ENCODE results near the gene SMARCA1.

SMARCA1 gene

GRCh38 chrX:129534816-129535578 is 11.7 kb upstream of the SMARCA1 start:
- TF ChIP-seq CTCF (IDR thresholded peaks at IDR 0.05; ENCODE audit: low read depth, low read length) = no peak
- no peak for TF ChIP-seq MYC (IDR thresholded peaks at IDR 0.05; ENCODE audit: low read depth, low read length)
- no peak for TF ChIP-seq POLR2A (IDR thresholded peaks at IDR 0.05; ENCODE audit: extremely low read depth, insufficient read length)
- no peak for TF ChIP-seq MAX (IDR thresholded peaks at IDR 0.05; ENCODE audit: low read depth, low read length)
- H3K4me3 ChIP-seq (ENCODE audit: low read depth, low read length) = no peak overlapping the region
- no peak for DNase-seq (ENCODE audit: low read depth)

GRCh38 chrX:129531132-129531531 is 7.8 kb upstream of the SMARCA1 start:
- no peak overlapping the region for H3K4me3 ChIP-seq (ENCODE audit: low read depth, low read length)
- DNase-seq (ENCODE audit: low read depth) = no peak
- TF ChIP-seq CTCF (IDR thresholded peaks at IDR 0.05; ENCODE audit: low read depth, low read length) (no peak), MYC (IDR thresholded peaks at IDR 0.05; ENCODE audit: low read depth, low read length) (no peak), MAX (IDR thresholded peaks at IDR 0.05; ENCODE audit: low read depth, low read length) (no peak), POLR2A (IDR thresholded peaks at IDR 0.05; ENCODE audit: extremely low read depth, insufficient read length) (no peak)

GRCh38 chrX:129530410-129530809 is 7.1 kb upstream of the SMARCA1 start:
- no peak for DNase-seq (ENCODE audit: low read depth)
- TF ChIP-seq MAX (IDR thresholded peaks at IDR 0.05; ENCODE audit: low read depth, low read length) (no peak), CTCF (IDR thresholded peaks at IDR 0.05; ENCODE audit: low read depth, low read length) (no peak), MYC (IDR thresholded peaks at IDR 0.05; ENCODE audit: low read depth, low read length) (no peak), POLR2A (IDR thresholded peaks at IDR 0.05; ENCODE audit: extremely low read depth, insufficient read length) (no peak)
- H3K4me3 ChIP-seq (ENCODE audit: low read depth, low read length) = no peak overlapping the region

- TF ChIP-seq CTCF (IDR thresholded peaks at IDR 0.05; ENCODE audit: low read depth, low read length) (no peak), POLR2A (IDR thresholded peaks at IDR 0.05; ENCODE audit: extremely low read depth, insufficient read length) (no peak), MYC (IDR thresholded peaks at IDR 0.05; ENCODE audit: low read depth, low read length) (no peak), MAX (IDR thresholded peaks at IDR 0.05; ENCODE audit: low read depth, low read length) (no peak)
Observed at GRCh38 chrX:129529685-129530281, 6.5 kb upstream of the SMARCA1 start.

GRCh38 chrX:129525896-129526295 is 2.6 kb upstream of the SMARCA1 start:
- TF ChIP-seq CTCF (IDR thresholded peaks at IDR 0.05; ENCODE audit: low read depth, low read length) = no peak
- no peak for TF ChIP-seq MYC (IDR thresholded peaks at IDR 0.05; ENCODE audit: low read depth, low read length)
- TF ChIP-seq MAX (IDR thresholded peaks at IDR 0.05; ENCODE audit: low read depth, low read length) = no peak
- no peak for DNase-seq (ENCODE audit: low read depth)
- H3K4me3 ChIP-seq (ENCODE audit: low read depth, low read length) = no peak overlapping the region

More at GRCh38 chrX:129529685-129530281, 6.5 kb upstream of the SMARCA1 start:
- H3K4me3 ChIP-seq (ENCODE audit: low read depth, low read length) = no peak overlapping the region
- DNase-seq (ENCODE audit: low read depth) = no peak

Data from NB4 (cell line).